GM19463 (cell line): ENCODE measurements around the gene PDZD7.
"Not testable (repeated sequence)": the region's sequence is repeated elsewhere in the genome, so short reads cannot be mapped to it uniquely, and the experiment has no call there.

ENCODE experiments used
- ATAC-seq: cut with Tn5 transposase; IDR thresholded peaks from one replicate; pipeline ENCODE4 v1.9.1; 2021; ENCODE audit warnings: mild to moderate bottlenecking, moderate library complexity; ENCODE audit not compliant: unreplicated experiment

PDZD7 gene

GRCh38 chr10:101041252-101041761 lies 10.4 kb upstream of the PDZD7 start:
- peak; percentile 60 for ATAC-seq

GRCh38 chr10:101040851-101041250 lies 9.9 kb upstream of the PDZD7 start:
- ATAC-seq = no peak

GRCh38 chr10:101040061-101040460 lies 9.1 kb upstream of the PDZD7 start:
- ATAC-seq = no peak

GRCh38 chr10:101038484-101038883 lies 7.6 kb upstream of the PDZD7 start:
- ATAC-seq = no peak

- ATAC-seq = no peak
Measured at GRCh38 chr10:101036726-101037125, 5.8 kb upstream of the PDZD7 start.

- no peak for ATAC-seq
Measured at GRCh38 chr10:101035916-101036702, 5.2 kb upstream of the PDZD7 start.

GRCh38 chr10:101035314-101035713 lies 4.4 kb upstream of the PDZD7 start:
- no peak for ATAC-seq

GRCh38 chr10:101034404-101034803 lies 3.5 kb upstream of the PDZD7 start:
- ATAC-seq = not testable (repeated sequence)

- no peak for ATAC-seq
Measured at GRCh38 chr10:101033276-101033675, 2.3 kb upstream of the PDZD7 start.

- peak; percentile 22 for ATAC-seq
Measured at GRCh38 chr10:101032637-101033224, 1.8 kb upstream of the PDZD7 start.

- peak; percentile 41 for ATAC-seq
Measured at GRCh38 chr10:101031796-101032636, 1.1 kb upstream of the PDZD7 start.

GRCh38 chr10:101030496-101031127 lies 317 bp downstream of the PDZD7 start:
- no peak for ATAC-seq

GRCh38 chr10:101029520-101030295 lies 1.2 kb downstream of the PDZD7 start:
- ATAC-seq = no peak

GRCh38 chr10:101028446-101029337 lies 2.2 kb downstream of the PDZD7 start:
- no peak for ATAC-seq

GRCh38 chr10:101027106-101027720 lies 3.7 kb downstream of the PDZD7 start:
- no peak for ATAC-seq

GRCh38 chr10:101022967-101023705 lies 7.8 kb downstream of the PDZD7 start:
- no peak for ATAC-seq

- no peak for ATAC-seq
Measured at GRCh38 chr10:101021692-101022251, 9.2 kb downstream of the PDZD7 start.

GRCh38 chr10:101021239-101021638 lies 9.7 kb downstream of the PDZD7 start:
- ATAC-seq = no peak
